Erythroblast (primary cell): Measurements from ENCODE around the gene SCFD2.

ENCODE experiments used
- GATA1 ChIP-seq: IDR thresholded peaks from 2 replicates; pipeline ENCODE4 v1.6.1; 2011; ENCODE audit warnings: low read depth, mild to moderate bottlenecking, control low read depth, low read length, moderate library complexity
- POLR2A ChIP-seq: IDR thresholded peaks from 2 replicates; pipeline ENCODE4 v1.6.1; 2011; ENCODE audit warnings: mild to moderate bottlenecking, low read length

- TF ChIP-seq POLR2A (no peak), GATA1 (no peak)
These were observed 85.0 kb downstream of the SCFD2 start for GRCh38 chr4:53280846-53281245.
